Neutrophil (primary cell): ENCODE data around the gene SMIM28.
"Not testable (repeated sequence)": the region's sequence is repeated elsewhere in the genome, so short reads cannot be mapped to it uniquely, and the experiment has no call there.

Experiments used
- H3K27ac ChIP-seq: fragments of 200-600 bp; sonication (generic); 2 replicates; pipeline ENCODE4 v1.5.1; 2016; ENCODE audit warnings: mild to moderate bottlenecking, moderate library complexity
- H3K27me3 ChIP-seq: fragments of 200-600 bp; sonication (generic); 2 replicates; pipeline ENCODE4 v1.6.0; 2016; ENCODE audit warnings: mild to moderate bottlenecking
- H3K36me3 ChIP-seq: fragments of 200-600 bp; sonication (generic); 2 replicates; pipeline ENCODE4 v1.5.1; 2017
- H3K4me1 ChIP-seq, 2 experiments: fragments of 200-600 bp in 1 of 2; sonication (generic) in 1 of 2; 1 replicate in 1 of 2; 2 replicates in 1 of 2; pipeline versions ENCODE4 v1.5.1 to v1.6.1; 2013 to 2016; ENCODE audit warnings: low read depth in 1 of 2, low read length in 1 of 2, mild to moderate bottlenecking in 1 of 2, moderate library complexity in 1 of 2; ENCODE audit not compliant: control insufficient read depth in 1 of 2, insufficient read depth in 1 of 2
- H3K4me3 ChIP-seq, 2 experiments: fragments of 200-600 bp in 1 of 2; sonication (generic) in 1 of 2; 1 replicate in 1 of 2; 2 replicates in 1 of 2; pipeline ENCODE4 v1.5.1; 2013 to 2016; ENCODE audit warnings: low read depth in 1 of 2, low read length in 1 of 2, mild to moderate bottlenecking in 1 of 2, moderate library complexity in 1 of 2
- H3K9me3 ChIP-seq: fragments of 200-600 bp; sonication (generic); 2 replicates; pipeline ENCODE4 v1.5.1; 2016
- TF ChIP-seq, protein P1 (sequence below): fragments of 200-600 bp; sonication (generic); IDR thresholded peaks from 2 replicates; pipeline ENCODE4 v1.5.1; 2016; ENCODE audit warnings: antibody characterized with exemption

The SMIM28 gene

DNA sequence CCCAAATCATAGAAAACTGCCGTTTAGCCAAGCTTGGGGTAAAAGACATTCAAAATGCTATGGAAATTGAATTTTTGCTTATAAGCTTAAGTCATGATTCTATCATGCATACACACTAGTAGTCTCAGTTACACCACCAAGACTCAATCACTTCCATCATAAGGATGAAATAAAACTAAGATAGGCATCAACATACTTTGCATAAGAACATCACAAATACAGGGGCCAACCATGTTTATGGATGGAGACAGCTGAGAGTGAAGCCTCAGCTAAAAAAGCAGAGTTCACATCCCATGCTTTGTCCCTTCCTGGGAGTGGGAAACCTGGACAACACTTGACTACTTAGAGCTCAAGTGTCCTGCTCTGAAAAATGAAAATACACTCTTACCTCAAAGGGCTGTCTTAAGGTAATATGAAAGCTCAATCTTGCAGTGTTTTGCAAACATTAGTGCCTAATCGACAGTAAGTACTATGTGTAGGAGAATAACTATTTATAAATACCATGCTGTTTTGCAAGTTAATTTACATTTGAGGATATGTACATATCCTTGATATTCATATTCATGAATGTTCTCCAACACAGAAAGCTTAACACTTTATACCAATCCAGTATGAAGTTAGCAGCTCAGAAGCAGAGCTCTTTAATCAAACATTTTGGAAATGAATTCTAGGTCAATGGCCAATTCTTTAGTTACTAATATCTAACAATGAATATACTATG lies 32.0 kb upstream of the SMIM28 start:
- Histone ChIP-seq H3K36me3 (no peaks in the 10 kb centered on the region), H3K27ac (no peak overlapping the region), H3K27me3 (no peaks in the 10 kb centered on the region), H3K4me1 (no peaks in the 10 kb centered on the region), H3K4me3 (no peak overlapping the region), H3K9me3 (no peaks in the 10 kb centered on the region)
- TF ChIP-seq, protein P1, sequence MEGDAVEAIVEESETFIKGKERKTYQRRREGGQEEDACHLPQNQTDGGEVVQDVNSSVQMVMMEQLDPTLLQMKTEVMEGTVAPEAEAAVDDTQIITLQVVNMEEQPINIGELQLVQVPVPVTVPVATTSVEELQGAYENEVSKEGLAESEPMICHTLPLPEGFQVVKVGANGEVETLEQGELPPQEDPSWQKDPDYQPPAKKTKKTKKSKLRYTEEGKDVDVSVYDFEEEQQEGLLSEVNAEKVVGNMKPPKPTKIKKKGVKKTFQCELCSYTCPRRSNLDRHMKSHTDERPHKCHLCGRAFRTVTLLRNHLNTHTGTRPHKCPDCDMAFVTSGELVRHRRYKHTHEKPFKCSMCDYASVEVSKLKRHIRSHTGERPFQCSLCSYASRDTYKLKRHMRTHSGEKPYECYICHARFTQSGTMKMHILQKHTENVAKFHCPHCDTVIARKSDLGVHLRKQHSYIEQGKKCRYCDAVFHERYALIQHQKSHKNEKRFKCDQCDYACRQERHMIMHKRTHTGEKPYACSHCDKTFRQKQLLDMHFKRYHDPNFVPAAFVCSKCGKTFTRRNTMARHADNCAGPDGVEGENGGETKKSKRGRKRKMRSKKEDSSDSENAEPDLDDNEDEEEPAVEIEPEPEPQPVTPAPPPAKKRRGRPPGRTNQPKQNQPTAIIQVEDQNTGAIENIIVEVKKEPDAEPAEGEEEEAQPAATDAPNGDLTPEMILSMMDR: no peak

DNA sequence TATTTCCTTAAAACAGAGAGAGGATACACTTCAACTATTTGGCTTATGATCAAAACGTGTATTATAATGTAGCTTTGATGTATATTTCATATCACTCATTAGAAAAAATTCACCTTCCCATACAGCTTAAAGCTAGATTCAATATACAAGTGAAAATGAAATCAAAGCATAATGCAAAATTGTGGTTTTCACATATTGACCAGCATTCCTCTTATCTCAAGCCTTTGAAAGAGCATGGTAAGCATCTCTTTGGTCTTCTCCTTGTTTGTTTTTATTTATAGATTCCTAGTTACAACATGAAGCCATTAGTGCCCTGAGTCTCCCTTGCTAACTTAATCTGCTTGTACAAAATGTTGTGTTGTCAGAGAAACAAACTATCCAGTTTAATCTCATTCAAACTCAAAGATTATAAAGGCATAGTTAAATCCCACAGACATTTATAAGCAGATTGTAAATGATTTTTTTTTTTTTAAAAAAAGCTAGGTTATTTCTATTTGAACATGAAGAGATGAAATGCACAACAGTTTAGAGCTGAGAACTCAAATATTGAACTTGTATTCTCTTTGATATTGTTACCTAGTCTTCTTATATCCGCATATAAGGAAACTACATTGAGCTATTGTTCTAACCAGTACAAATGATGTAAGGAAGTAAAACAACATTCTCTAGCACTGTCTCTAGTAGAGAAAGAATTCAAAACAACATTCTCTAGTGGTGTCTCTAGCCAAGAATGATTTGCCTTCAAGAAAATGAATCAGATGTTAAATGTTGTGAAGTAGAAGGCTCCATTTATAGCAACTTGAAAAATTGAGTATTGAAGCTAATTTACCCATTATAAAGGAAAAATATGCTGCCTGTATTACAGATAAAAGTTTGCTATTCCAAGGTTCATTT lies 31.2 kb upstream of the SMIM28 start:
- Histone ChIP-seq H3K4me3 (no peak overlapping the region), H3K27me3 (no peaks in the 10 kb centered on the region), H3K4me1 (no peaks in the 10 kb centered on the region), H3K36me3 (no peaks in the 10 kb centered on the region), H3K27ac (no peak overlapping the region), H3K9me3 (no peaks in the 10 kb centered on the region)
- TF ChIP-seq, protein P1: no peak

DNA sequence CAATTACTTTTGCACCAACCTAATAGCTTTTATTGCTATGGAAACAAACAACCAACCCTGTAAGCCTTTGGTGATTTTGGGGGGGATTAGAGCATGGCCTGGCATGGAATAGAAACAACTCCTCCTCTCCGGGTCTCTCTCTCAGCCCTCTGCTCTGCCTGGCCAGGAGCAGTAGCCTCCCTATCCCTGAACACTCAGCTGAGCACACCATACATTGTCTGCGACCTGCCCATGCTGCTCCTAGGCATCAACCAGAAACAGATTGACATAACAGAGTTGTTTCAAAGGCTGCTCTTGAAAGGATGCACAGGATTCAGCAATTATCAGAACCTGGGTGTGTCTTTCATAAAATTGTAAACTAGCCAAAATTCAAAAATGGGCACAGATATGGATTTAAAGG lies 29.8 kb upstream of the SMIM28 start:
- Histone ChIP-seq H3K4me1 (no peaks in the 10 kb centered on the region), H3K27ac (no peak overlapping the region), H3K36me3 (no peaks in the 10 kb centered on the region), H3K9me3 (no peaks in the 10 kb centered on the region), H3K4me3 (no peak overlapping the region), H3K27me3 (no peaks in the 10 kb centered on the region)
- TF ChIP-seq, protein P1: no peak

DNA sequence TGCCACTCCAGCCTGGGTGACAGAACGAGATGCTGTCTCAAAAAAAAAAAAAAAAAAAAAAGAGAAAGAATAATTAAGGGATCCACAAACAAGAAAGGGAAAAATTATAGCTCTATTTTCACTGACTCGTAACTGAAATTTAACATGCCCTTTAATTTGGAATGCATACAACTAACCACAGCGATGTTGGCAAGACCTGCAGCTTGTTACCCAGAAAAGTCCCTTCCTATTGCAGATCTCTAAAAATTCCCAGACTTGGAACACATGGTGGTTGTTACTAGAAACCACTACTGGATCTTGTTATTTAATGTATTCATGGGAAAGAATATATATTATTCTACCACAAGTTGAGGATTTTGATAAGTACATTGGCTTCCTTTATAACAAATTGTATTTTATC lies 27.8 kb upstream of the SMIM28 start:
- H3K27me3 ChIP-seq: no peaks in the 10 kb centered on the region
- H3K4me1 ChIP-seq: no peaks in the 10 kb centered on the region
- no peak overlapping the region for H3K27ac ChIP-seq
- no peak overlapping the region for H3K4me3 ChIP-seq
- TF ChIP-seq, protein P1: no peak
- H3K36me3 ChIP-seq: no peaks in the 10 kb centered on the region
- H3K9me3 ChIP-seq: no peaks in the 10 kb centered on the region

DNA sequence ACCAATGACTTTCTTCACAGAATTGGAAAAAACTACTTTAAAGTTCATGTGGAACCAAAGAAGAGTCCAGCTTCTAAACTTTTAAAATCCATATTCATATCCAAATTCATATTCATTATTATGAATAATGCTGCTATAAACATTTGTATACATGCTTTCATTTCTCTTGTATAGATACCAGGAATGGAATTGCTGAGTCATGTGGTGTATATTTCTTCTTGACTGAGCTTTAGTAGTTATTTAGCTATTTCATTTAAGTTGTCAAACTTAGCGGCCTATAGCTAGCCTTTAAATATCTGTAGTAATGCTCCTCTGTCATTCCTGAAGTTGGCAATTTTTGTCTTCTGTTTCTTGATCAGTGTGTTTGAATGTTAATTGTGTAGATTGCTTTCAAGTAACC lies 19.8 kb upstream of the SMIM28 start:
- no peaks in the 10 kb centered on the region for H3K27me3 ChIP-seq
- H3K36me3 ChIP-seq: no peaks in the 10 kb centered on the region
- TF ChIP-seq, protein P1: no peak
- H3K9me3 ChIP-seq: no peaks in the 10 kb centered on the region
- no peak overlapping the region for H3K27ac ChIP-seq
- no peak overlapping the region for H3K4me3 ChIP-seq
- H3K4me1 ChIP-seq: no peaks in the 10 kb centered on the region

DNA sequence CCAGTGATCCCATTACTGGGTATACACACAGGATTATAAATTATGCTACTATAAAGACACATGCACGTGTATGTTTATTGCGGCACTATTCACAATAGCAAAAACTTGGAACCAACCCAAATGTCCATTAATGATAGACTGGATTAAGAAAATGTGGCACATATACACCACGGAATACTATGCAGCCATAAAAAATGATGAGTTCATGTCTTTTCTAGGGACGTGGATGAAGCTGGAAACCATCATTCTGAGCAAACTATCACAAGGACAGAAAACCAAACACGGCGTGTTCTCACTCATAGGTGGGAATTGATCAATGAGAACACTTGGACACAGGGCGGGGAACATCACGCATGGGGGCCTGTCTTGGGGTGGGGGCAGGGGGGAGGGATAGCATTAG lies 9.0 kb upstream of the SMIM28 start:
- not testable (repeated sequence) for H3K4me1 ChIP-seq, H3K4me3 ChIP-seq, H3K9me3 ChIP-seq, H3K36me3 ChIP-seq, H3K27ac ChIP-seq
- peaks cover 11% of the 10 kb centered on the region for H3K27me3 ChIP-seq
